ENCODE measurements around the gene NEAT1. TPM values are rescaled to one million over a fixed set of nuclear protein-coding genes. Genes with fewer than 3 reads are reported as not detected.

Gene NEAT1
- total and polyA plus RNA-seq, 9 of the 15 experiments (the other 6 are each of a cell fraction or from before 2014, with no cell fraction given) = 20.1 to 389 (median 62.8) TPM

- TF ChIP-seq EHMT2 (IDR thresholded peaks at IDR 0.05) = no peak
- TF ChIP-seq HDAC2 (IDR thresholded peaks at IDR 0.05) = peak; percentile 77; the same call in 1 of the 2 replicates
- TF ChIP-seq ARNT (IDR thresholded peaks at IDR 0.05) = peak; percentile 68 to 89; a peak in 3 of 4 replicates
- TF ChIP-seq E2F8 (IDR thresholded peaks at IDR 0.05; ENCODE audit: low read depth, partially characterized antibody) = peak; percentile 67
- peak; percentile 87 for TF ChIP-seq GABPB1 (CRISPR knock-in tag; IDR thresholded peaks at IDR 0.05)
- TF ChIP-seq, protein P1, sequence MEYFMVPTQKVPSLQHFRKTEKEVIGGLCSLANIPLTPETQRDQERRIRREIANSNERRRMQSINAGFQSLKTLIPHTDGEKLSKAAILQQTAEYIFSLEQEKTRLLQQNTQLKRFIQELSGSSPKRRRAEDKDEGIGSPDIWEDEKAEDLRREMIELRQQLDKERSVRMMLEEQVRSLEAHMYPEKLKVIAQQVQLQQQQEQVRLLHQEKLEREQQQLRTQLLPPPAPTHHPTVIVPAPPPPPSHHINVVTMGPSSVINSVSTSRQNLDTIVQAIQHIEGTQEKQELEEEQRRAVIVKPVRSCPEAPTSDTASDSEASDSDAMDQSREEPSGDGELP (CRISPR knock-in tag; IDR thresholded peaks at IDR 0.05; ENCODE audit: borderline replicate concordance) = peak; percentile 91
- no peak for TF ChIP-seq ZBED1 (IDR thresholded peaks at IDR 0.05)
- TF ChIP-seq E2F1 (CRISPR knock-in tag; IDR thresholded peaks at IDR 0.05) = peak; percentile 80; the same call in 1 of the 2 replicates
- peak; percentile 17; the same call in 1 of the 2 replicates for TF ChIP-seq ELF4 (CRISPR knock-in tag; IDR thresholded peaks at IDR 0.05)
- no peak for TF ChIP-seq MBD1 (CRISPR knock-in tag; IDR thresholded peaks at IDR 0.05)
- TF ChIP-seq RAD21 (CRISPR knock-in tag; conservative IDR thresholded peaks at IDR 0.05 in 1 of 2, IDR thresholded peaks at IDR 0.05 in 1 of 2) = peak in 1 of 2 experiments; percentile 28; a peak in 1 of 4 replicates
- peak; percentile 80; the same call in 1 of the 2 replicates for TF ChIP-seq LCOR (CRISPR knock-in tag; IDR thresholded peaks at IDR 0.05)
- TF ChIP-seq, protein P2, sequence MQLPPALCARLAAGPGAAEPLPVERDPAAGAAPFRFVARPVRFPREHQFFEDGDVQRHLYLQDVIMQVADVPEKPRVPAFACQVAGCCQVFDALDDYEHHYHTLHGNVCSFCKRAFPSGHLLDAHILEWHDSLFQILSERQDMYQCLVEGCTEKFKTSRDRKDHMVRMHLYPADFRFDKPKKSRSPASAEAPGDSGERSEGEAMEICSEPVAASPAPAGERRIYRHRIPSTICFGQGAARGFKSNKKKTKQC (CRISPR knock-in tag; IDR thresholded peaks at IDR 0.05) = peak; percentile 80; the same call in 1 of the 2 replicates
- no peak for TF ChIP-seq E2F4 (CRISPR knock-in tag; IDR thresholded peaks at IDR 0.05; ENCODE audit: low read depth)
- TF ChIP-seq FOXJ2 (tag; IDR thresholded peaks at IDR 0.05) = peak; percentile 81
- TF ChIP-seq MTF1 (CRISPR knock-in tag; IDR thresholded peaks at IDR 0.05; ENCODE audit: borderline replicate concordance) = 0 out of 2 replicates have a peak, but pooled peaks have one; percentile 28
- no peak for TF ChIP-seq IRF2 (CRISPR knock-in tag; IDR thresholded peaks at IDR 0.05)
- no peak for TF ChIP-seq ZNF445 (CRISPR knock-in tag; IDR thresholded peaks at IDR 0.05; ENCODE audit: low read depth)
Observed at GRCh38 chr11:65418681-65419459, 3.7 kb upstream of the NEAT1 start (continued).

Data from K562 (cell line).